Measurements from ENCODE around the gene ATP1A4.

The ATP1A4 gene

GRCh38 chr1:160149233-160149632 lies 2.2 kb upstream of the ATP1A4 start:
- CTCF ChIA-PET, result interaction anchor here (0.7 to 0.9 kb wide), 2 partner anchors 25 to 72 kb away, joined by 4 to 6 read pairs; no protein-coding TSS in a partner anchor
- TF ChIP-seq SP3 (tag by site-specific recombination; IDR thresholded peaks at IDR 0.05) (no peak), ZNF624 (tag by site-specific recombination; IDR thresholded peaks at IDR 0.05) (no peak), ZXDB (tag by site-specific recombination; IDR thresholded peaks at IDR 0.05) (no peak), ZBTB26 (tag by site-specific recombination; optimal IDR thresholded peaks at IDR 0.05) (no peak)

GRCh38 chr1:160149716-160150115 lies 1.7 kb upstream of the ATP1A4 start:
- Histone ChIP-seq H3K4me1 (ENCODE audit: control insufficient read depth, insufficient read depth, low read length) (no peaks in the 10 kb centered on the region), H3K4me3 (ENCODE audit: low read depth, low read length) (no peak overlapping the region), H3K36me3 (ENCODE audit: control insufficient read depth in 2 of 2, insufficient read depth in 1 of 2, low read length in 2 of 2) (no peaks in the 10 kb centered on the region), H3K27ac (ENCODE audit: extremely low read depth, low read depth, low read length) (no peak overlapping the region), H3K9me3 (ENCODE audit: control insufficient read depth, insufficient read depth, low read depth, low read length) (no peaks in the 10 kb centered on the region)
- CTCF ChIA-PET, result interaction anchor here (0.9 to 1.2 kb wide), 2 partner anchors 26 to 49 kb away, joined by 6 read pairs; no protein-coding TSS in a partner anchor
- POLR2A ChIA-PET, result no interaction called here
- TF ChIP-seq ZNF280C (tag by site-specific recombination; IDR thresholded peaks at IDR 0.05), result no peak
- TF ChIP-seq HIC1 (tag by site-specific recombination; IDR thresholded peaks at IDR 0.05), result no peak
- no peak for TF ChIP-seq ZNF768 (tag by site-specific recombination; IDR thresholded peaks at IDR 0.05)
- no peak for TF ChIP-seq BCL11B (tag by site-specific recombination; IDR thresholded peaks at IDR 0.05; ENCODE audit: low read depth)
- TF ChIP-seq ZNF510 (tag by site-specific recombination; IDR thresholded peaks at IDR 0.05; ENCODE audit: insufficient replicate concordance), result no peak
- TF ChIP-seq ZNF645 (tag by site-specific recombination; IDR thresholded peaks at IDR 0.05), result no peak
- TF ChIP-seq SCRT1 (tag by site-specific recombination; IDR thresholded peaks at IDR 0.05; ENCODE audit: borderline replicate concordance), result no peak
- no peak for TF ChIP-seq KLF1 (tag by site-specific recombination; IDR thresholded peaks at IDR 0.05)
- TF ChIP-seq ZNF221 (tag by site-specific recombination; IDR thresholded peaks at IDR 0.05; ENCODE audit: borderline replicate concordance), result no peak
- no peak for TF ChIP-seq SP2 (tag by site-specific recombination; IDR thresholded peaks at IDR 0.05)
- no peak for TF ChIP-seq ZNF792 (tag by site-specific recombination; IDR thresholded peaks at IDR 0.05)
- TF ChIP-seq ZBTB44 (tag by site-specific recombination; IDR thresholded peaks at IDR 0.05), result no peak
- no peak for TF ChIP-seq ZNF677 (tag by site-specific recombination; IDR thresholded peaks at IDR 0.05)
- no peak for TF ChIP-seq ZNF530 (tag by site-specific recombination; IDR thresholded peaks at IDR 0.05; ENCODE audit: low read depth)
- no peak for TF ChIP-seq ZSCAN18 (tag by site-specific recombination; IDR thresholded peaks at IDR 0.05)

More at GRCh38 chr1:160149233-160149632, 2.2 kb upstream of the ATP1A4 start:
- no peaks in the 10 kb centered on the region for H3K9me3 ChIP-seq (ENCODE audit: control insufficient read depth, insufficient read depth, low read depth, low read length)
- H3K27ac ChIP-seq (ENCODE audit: extremely low read depth, low read depth, low read length), result no peak overlapping the region
- no peak overlapping the region for H3K4me3 ChIP-seq (ENCODE audit: low read depth, low read length)
- H3K4me1 ChIP-seq (ENCODE audit: control insufficient read depth, insufficient read depth, low read length), result no peaks in the 10 kb centered on the region
- POLR2A ChIA-PET, result no interaction called here
- H3K36me3 ChIP-seq (ENCODE audit: control insufficient read depth in 2 of 2, insufficient read depth in 1 of 2, low read length in 2 of 2), result no peaks in the 10 kb centered on the region
